Left lobe of liver (tissue), 2 donors: Measurements from ENCODE around the gene POLR3K. TPM values are rescaled to one million over a fixed set of nuclear protein-coding genes. Genes with fewer than 3 reads are reported as not detected.
"Not testable (repeated sequence)": the region's sequence is repeated elsewhere in the genome, so short reads cannot be mapped to it uniquely, and the experiment has no call there.

Experiments
- ATAC-seq: fragments of 200-7000 bp; cut with Tn5 transposase; one replicate; pipeline ENCODE4 v1.9.1; 2020; ENCODE audit warnings: mild to moderate bottlenecking, moderate library complexity
- DNase-seq: peaks from one replicate; pipeline ENCODE4 v3.0.0-alpha.2; 2020; ENCODE audit warnings: low spot score
- total RNA-seq: library from RNA; stranded (reverse); gene quantifications from one replicate; pipeline ENCODE4 v1.2.1, GENCODE V29; 2021
- donor health status: DM: no; HTN: no; CAD: no; lungs with moderate emphysema.
- donor health status: DM: no; HTN: yes; CAD: no.

Gene POLR3K
- total RNA-seq, 1 donor from 2014 or later = 5.1 TPM

DNA sequence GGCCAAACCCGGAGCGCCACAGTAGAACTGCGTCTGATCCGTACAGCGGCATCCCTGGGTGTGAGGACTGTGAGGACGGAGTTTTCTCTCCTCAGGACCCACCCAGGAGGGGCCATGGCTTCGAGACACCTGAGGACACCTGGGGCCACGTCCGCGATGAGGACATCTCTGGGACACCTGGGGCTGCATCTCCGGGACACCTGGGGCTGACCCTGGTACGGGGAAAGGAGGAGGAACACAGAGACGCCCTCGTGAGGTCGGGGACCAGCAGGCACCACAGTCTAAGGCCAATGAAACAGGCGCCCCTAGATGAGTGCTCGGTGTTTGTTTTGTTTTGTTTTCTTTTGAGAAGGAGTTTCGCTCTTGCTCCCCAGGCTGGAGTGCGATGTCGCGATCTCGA lies 29.3 kb downstream of the POLR3K start:
- ATAC-seq, DNase-seq: not testable (repeated sequence)

DNA sequence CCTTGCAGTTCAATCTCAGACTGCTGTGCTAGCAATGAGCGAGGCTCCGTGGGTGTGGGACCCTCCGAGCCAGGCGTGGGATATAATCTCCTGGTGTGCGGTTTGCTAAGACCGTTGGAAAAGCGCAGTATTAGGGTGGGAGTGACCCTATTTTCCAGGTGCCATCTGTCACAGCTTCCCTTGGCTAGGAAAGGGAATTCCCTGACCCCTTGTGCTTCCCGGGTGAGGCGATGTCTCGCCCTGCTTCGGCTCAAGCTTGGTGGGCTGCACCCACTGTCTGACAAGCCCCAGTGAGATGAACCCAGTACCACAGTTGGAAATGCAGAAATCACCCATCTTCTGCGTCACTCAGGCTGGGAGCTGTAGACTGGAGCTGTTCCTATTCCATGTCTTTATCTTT lies 32.5 kb downstream of the POLR3K start:
- not testable (repeated sequence) for ATAC-seq, DNase-seq

- DNase-seq = not testable (repeated sequence)
Measured at GRCh38 chr16:17062-17765, 36.2 kb downstream of the POLR3K start.

DNA sequence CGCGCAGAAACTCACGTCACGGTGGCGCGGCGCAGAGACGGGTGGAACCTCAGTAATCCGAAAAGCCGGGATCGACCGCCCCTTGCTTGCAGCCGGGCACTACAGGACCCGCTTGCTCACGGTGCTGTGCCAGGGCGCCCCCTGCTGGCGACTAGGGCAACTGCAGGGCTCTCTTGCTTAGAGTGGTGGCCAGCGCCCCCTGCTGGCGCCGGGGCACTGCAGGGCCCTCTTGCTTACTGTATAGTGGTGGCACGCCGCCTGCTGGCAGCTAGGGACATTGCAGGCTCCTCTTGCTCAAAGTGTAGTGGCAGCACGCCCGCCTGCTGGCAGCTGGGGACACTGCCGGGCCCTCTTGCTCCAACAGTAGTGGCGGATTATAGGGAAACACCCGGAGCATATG lies 42.6 kb downstream of the POLR3K start:
- ATAC-seq = peak; percentile 29
- DNase-seq = peak; percentile 95

More at GRCh38 chr16:17062-17765, 36.2 kb downstream of the POLR3K start:
- ATAC-seq = not testable (repeated sequence)

- ATAC-seq (peak; percentile 88), DNase-seq (peak; percentile 59)
Measured at GRCh38 chr16:9903-10665, 43.3 kb downstream of the POLR3K start.

Other genes with a start within 250 kb of the POLR3K start
- 16.0 TPM for gene SNRNP25, start 220 bp upstream of the POLR3K start, total RNA-seq
- 5.8 TPM for gene RHBDF1, start 19.0 kb upstream of the POLR3K start, total RNA-seq
- gene MPG, start 24.6 kb upstream of the POLR3K start, total RNA-seq = 28.0 TPM
- gene NPRL3, start 85.1 kb upstream of the POLR3K start, total RNA-seq = 14.9 TPM
- gene HBZ, start 99.0 kb upstream of the POLR3K start, total RNA-seq = 0.81 TPM
- 0.40 TPM for gene HBM, start 112.4 kb upstream of the POLR3K start, total RNA-seq
- gene HBA2, start 119.3 kb upstream of the POLR3K start, total RNA-seq = 67.1 TPM
- gene HBA1, start 123.1 kb upstream of the POLR3K start, total RNA-seq = 112 TPM
- gene HBQ1, start 126.9 kb upstream of the POLR3K start, total RNA-seq = not detected
- gene LUC7L, start 175.8 kb upstream of the POLR3K start, total RNA-seq = 29.9 TPM
- gene FAM234A, start 181.2 kb upstream of the POLR3K start, total RNA-seq = 35.8 TPM
- 0.70 TPM for gene RGS11, start 222.3 kb upstream of the POLR3K start, total RNA-seq
- 0.70 TPM for gene ARHGDIG, start 227.0 kb upstream of the POLR3K start, total RNA-seq
- 0.23 TPM for gene PDIA2, start 229.6 kb upstream of the POLR3K start, total RNA-seq